HEK293T (cell line): ENCODE measurements around the gene CLECL1.

Experiments
- FOXA1 ChIP-seq: fragments of 450-650 bp; IDR thresholded peaks from 2 replicates; pipeline ENCODE4 v1.6.1; 2016; ENCODE audit warnings: mild to moderate bottlenecking
- FOXM1 ChIP-seq: fragments of 450-650 bp; IDR thresholded peaks from 2 replicates; pipeline ENCODE4 v1.6.1; 2017; ENCODE audit warnings: mild to moderate bottlenecking, borderline replicate concordance
- LEF1 ChIP-seq: fragments of 450-650 bp; IDR thresholded peaks from 2 replicates; pipeline ENCODE4 v1.6.1; 2017; ENCODE audit warnings: mild to moderate bottlenecking, borderline replicate concordance
- SP1 ChIP-seq: fragments of 450-650 bp; IDR thresholded peaks from 2 replicates; pipeline ENCODE4 v1.6.1; 2017
- SUZ12 ChIP-seq: fragments of 450-650 bp; IDR thresholded peaks from 2 replicates; pipeline ENCODE4 v1.6.1; 2016; ENCODE audit warnings: mild to moderate bottlenecking
- ZNF384 ChIP-seq: fragments of 450-650 bp; IDR thresholded peaks from 2 replicates; pipeline ENCODE4 v1.6.1; 2016

DNA sequence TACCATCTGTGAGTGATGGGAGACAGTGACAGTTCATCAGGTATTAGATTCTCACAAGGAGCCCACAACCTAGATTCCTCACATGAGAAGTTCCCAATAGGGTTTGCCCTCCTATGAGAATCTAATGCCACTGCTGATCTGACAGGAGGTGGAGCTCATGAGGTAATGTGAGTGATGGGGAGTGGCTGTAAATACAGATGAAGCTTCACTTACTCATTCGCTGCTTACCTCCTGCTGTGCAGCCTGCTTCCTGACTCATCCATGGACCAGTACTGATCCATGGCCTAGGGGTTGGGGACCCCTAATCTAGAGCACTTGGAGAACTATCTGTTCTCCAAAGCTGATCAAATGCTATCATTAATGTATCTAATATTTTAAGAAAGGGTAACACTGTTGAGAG is 45.7 kb downstream of the CLECL1 start:
- TF ChIP-seq FOXM1, result no peak
- TF ChIP-seq ZNF384, result no peak
- TF ChIP-seq SUZ12, result no peak
- TF ChIP-seq SP1, result no peak
- TF ChIP-seq LEF1, result no peak
- TF ChIP-seq FOXA1, result no peak
